ENCODE results near the gene STIM2.
"Not testable (repeated sequence)": the region's sequence is repeated elsewhere in the genome, so short reads cannot be mapped to it uniquely, and the experiment has no call there.

The STIM2 gene

DNA sequence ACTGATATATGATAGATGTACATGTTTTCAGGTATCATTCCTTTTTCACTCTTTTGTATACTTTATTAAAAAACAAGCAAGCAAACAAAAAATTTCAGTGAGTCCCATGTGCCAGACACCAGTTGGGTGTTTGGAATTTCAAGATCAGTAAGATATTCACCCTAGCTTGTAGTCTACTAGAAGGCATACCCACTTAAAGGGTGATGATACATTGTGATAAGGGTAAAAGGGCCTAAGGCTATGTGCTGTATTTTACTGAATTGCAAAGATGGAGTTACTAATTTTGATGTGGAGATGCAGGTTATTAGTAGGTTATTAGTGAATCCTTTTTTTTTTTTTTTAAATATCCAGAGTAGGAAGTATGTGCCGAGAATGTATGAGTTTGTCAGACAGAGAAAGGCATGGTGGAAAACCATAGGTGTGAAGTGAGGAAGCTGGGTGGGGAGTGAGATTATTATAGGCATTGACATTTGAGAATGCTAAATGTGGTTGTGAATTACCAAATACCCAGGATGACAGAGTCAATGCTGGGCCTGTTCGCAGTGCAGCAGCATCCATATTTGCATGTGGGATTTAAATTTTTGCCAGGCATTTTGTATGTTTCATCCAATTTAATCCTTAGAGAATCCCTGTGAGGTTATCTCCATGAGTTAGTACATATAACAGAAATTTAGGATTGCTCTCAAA is 10.1 kb downstream of the STIM2 start:
- no peak for DNase-seq

DNA sequence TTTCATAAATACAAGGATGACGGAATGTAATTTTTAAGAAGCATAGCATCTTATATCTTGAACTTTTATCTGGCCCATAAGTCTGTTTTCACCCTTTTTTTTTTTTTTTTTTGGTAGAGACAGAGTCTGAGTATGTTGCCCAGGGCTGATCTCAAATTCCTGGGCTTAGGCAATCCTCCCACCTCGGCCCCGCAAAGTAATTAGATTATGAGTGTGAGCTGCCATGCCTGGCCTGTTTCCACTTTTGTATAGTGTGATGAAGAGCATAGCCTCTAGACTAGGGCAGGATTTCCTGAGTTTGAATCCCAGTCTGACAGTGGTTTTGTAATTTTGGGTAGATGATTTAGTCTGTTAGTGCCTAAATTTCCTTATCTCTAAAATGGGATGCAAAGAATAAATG is 11.0 kb downstream of the STIM2 start:
- no peak for DNase-seq

GRCh38 chr4:26873391-26874026 is 12.9 kb downstream of the STIM2 start:
- no peak for DNase-seq

GRCh38 chr4:26874110-26874509 is 13.5 kb downstream of the STIM2 start:
- DNase-seq = no peak

DNA sequence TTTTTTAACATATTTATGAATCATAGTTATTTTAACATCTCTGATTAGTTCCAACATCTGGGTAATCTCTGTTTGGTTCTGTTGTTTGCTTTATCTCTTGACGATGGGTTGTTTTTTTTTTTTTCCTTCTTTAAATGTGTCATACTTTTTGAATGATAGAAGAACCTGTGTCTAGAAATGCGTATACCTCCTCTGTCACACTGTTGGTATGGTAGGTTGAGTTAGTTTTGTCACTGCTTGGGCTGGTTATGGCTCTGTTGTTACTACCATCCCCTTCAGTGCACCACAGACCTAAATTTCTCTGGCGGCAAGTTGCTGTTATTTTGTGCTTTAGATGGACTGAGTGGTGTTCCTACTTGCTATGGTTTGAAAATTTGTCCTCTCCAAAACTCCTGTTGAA is 16.8 kb downstream of the STIM2 start:
- DNase-seq = no peak

DNA sequence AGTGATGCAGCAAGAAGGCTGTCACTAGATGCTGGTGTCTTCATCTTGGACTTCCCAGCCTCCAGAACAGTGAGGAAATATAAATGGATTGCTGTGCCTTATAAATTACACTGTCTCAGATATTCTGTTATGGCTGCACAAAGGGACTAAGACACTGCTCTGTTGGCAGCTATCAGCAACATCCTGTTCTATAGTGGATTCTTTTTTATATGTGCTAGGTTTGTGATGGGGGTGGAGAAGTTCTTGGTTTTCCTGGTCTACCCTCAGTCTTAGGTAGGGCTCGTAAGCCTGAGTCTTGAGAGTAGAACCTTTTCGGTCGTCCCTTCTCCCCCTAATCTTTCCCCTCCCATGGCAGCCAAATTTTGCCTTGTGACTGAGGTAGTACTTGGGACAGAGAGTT is 17.3 kb downstream of the STIM2 start:
- no peak for DNase-seq

DNA sequence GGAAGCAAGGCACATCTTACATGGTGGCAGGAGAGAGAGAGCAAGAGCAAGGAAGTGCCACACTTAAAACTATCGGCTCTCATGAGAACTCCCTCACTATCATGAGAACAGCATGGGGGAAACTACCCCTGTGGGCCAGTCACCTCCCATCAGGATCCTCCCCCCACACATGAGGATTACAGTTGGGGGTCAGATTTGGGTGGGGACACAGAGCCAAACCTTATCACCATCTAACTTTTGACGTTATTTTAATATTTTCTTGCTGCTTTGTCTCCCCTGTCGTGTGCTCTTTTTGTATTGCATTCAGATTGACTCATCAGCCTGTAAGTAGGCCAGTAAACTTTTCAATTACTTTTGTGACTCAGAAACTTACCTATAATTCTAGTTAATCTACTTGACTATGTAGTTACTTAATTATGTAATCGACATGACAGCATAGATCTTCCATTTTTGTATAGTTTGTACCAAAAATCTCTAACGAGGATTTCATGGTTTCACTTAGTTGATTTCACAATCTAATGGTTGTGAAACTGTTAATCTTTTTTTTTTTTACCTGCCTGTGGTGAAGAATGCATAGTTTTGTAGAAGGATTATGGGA is 18.3 kb downstream of the STIM2 start:
- no peak for DNase-seq

- no peak for DNase-seq
Measured at GRCh38 chr4:26879805-26880204, 19.2 kb downstream of the STIM2 start.

- no peak for DNase-seq
Measured at GRCh38 chr4:26884026-26884425, 23.4 kb downstream of the STIM2 start.

DNA sequence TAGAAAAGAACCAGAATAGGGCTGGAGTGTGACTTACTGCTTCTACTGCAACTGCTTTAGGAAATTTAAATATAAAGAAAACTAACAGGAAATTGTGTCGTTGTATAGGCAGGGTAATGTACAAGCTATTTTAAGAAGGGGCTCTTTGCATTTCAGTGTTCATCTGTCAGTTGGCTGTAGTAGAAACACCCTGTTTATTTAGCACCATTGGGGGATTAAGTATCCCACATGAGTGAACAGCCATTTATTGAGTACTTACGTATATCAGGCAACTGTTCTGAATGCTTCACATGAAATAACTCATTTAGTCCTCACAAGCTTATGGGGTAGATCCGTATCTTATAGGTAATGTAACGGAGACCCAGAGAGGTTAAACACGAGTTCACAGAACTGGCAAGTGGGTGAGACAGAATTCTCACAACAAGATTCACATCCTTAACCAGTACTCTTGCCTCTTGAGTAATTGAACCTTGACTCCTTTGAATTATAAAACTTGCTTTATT is 23.9 kb downstream of the STIM2 start:
- DNase-seq = no peak

- DNase-seq = no peak
Measured at GRCh38 chr4:26885912-26886274, 25.3 kb downstream of the STIM2 start.

GRCh38 chr4:26887143-26887542 is 26.5 kb downstream of the STIM2 start:
- DNase-seq = no peak

DNA sequence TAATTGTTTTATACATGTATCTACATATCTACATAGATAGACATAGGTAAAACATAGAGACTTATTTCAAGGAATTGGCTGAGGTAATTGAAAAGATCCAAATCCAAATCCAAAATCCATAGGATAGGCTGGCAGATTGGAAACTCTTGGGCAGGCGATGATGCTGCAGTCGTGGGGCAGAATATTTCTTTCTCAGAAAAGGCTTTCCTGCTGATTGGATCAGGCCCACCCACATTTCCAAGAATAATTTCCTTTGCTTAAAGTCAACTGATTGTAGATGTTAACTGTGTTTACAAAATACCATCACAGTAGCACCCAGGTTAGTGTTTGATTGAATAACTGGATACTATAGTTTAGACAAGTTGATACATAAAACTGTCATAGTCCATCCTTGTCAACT is 27.2 kb downstream of the STIM2 start:
- no peak for DNase-seq

GRCh38 chr4:26889356-26889755 is 28.7 kb downstream of the STIM2 start:
- DNase-seq = no peak

- DNase-seq = no peak
Measured at GRCh38 chr4:26891054-26891453, 30.4 kb downstream of the STIM2 start.

DNA sequence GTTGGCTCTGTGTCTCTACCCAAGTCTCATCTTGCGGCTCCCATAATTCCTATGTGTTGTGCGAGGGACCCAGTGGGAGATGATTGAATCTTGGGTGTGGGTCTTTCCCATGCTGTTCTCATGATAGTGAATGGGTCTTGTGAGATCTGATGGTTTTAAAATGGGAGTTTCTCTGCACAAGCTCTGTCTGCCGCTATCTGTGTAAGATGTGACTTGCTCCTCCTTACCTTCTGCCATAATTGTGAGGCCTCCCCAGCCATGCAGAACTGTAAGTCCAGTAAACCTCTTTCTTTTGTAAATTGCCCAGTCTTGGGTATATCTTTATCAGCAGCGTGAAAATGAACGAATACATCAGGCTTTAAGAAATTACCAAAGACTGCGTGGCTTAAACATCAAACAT is 31.2 kb downstream of the STIM2 start:
- DNase-seq = no peak

- no peak for DNase-seq
Measured at GRCh38 chr4:26892480-26893150, 32.0 kb downstream of the STIM2 start.

- DNase-seq = no peak
Measured at GRCh38 chr4:26893491-26893890, 32.9 kb downstream of the STIM2 start.

GRCh38 chr4:26894881-26895280 is 34.2 kb downstream of the STIM2 start:
- not testable (repeated sequence) for DNase-seq

- DNase-seq = no peak
Measured at GRCh38 chr4:26896636-26897035, 36.0 kb downstream of the STIM2 start.

- no peak for DNase-seq
Measured at GRCh38 chr4:26899991-26900390, 39.4 kb downstream of the STIM2 start.

DNA sequence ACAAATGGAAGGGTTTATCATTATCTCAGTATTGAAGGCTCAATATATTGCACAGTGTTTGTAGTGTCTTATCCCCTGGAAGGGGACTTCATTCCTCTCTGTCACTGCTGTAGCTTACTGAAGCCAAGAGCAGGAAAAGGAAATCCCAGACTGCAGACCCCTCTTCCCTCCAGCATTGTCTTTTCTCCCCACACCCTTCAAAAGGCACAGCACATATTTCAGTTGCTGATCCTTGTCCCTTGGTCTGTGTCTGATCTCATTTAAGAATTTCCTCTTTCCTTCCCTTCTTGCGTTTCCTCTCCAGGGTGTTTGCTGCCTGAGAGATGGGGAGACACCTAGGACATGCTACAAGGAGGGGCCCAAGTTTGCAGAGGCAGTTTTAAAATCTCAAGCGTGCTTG is 40.1 kb downstream of the STIM2 start:
- no peak for DNase-seq

DNA sequence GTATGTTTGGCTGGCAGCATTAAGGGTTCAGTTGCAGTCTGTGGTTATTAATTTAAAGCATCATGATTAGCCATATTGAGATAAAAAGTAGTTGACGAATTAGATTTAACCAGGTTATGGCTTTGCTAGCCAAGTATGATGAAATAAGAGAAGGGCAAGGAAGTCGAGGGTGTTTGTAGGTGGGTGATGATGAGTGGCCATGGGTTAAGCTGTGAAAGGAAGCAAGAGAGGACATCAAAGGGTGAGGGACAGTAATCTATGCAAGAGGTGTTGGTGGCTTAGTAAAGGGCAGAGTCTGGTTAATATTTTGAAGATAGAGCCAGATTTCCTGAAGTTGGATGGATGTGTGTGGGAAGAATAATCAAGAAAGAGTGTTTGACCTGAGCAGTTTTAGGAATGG is 44.5 kb downstream of the STIM2 start:
- DNase-seq = no peak
